Activated CD4-positive, alpha-beta T cell treated with anti-CD3 and anti-CD28 coated beads, Interleukin-2, Interleukin-4, amounts not matched to agents 100 ng/mL and 50 ng/mL, durations not matched to agents 16 hours and 8 hours (primary cell): Measurements from ENCODE around the gene PPIF.

Source experiments
- DNase-seq: peaks from one replicate; pipeline ENCODE4 v3.0.0-alpha.2; 2020; ENCODE audit warnings: low spot score

PPIF gene

GRCh38 chr10:79347226-79347893, at the start of gene PPIF:
Gene PPIF (plus strand): TSS chr10:79347469. CDS start chr10:79347549, 80 bp downstream.
- DNase-seq, result peak; percentile 96

- peak; percentile 44 for DNase-seq
These were observed 48.6 kb upstream of the PPIF start for GRCh38 chr10:79298403-79299244.

- DNase-seq, result no peak
These were observed 47.6 kb upstream of the PPIF start for GRCh38 chr10:79299397-79300241.

GRCh38 chr10:79300711-79301110, 46.6 kb upstream of the PPIF start:
- DNase-seq, result no peak

- no peak for DNase-seq
These were observed 45.3 kb upstream of the PPIF start for GRCh38 chr10:79301754-79302530.

- no peak for DNase-seq
These were observed 43.4 kb upstream of the PPIF start for GRCh38 chr10:79303631-79304478.

- DNase-seq, result no peak
These were observed 42.7 kb upstream of the PPIF start for GRCh38 chr10:79304479-79305087.

GRCh38 chr10:79305515-79305914, 41.8 kb upstream of the PPIF start:
- no peak for DNase-seq

GRCh38 chr10:79305988-79306387, 41.3 kb upstream of the PPIF start:
- no peak for DNase-seq

- DNase-seq, result no peak
These were observed 40.5 kb upstream of the PPIF start for GRCh38 chr10:79306644-79307220.

- DNase-seq, result no peak
These were observed 39.3 kb upstream of the PPIF start for GRCh38 chr10:79308016-79308415.

- no peak for DNase-seq
These were observed 38.2 kb upstream of the PPIF start for GRCh38 chr10:79308969-79309665.

GRCh38 chr10:79310200-79310865, 36.9 kb upstream of the PPIF start:
- DNase-seq, result no peak

- no peak for DNase-seq
These were observed 36.2 kb upstream of the PPIF start for GRCh38 chr10:79310911-79311573.

- no peak for DNase-seq
These were observed 35.5 kb upstream of the PPIF start for GRCh38 chr10:79311581-79312407.

- DNase-seq, result no peak
These were observed 34.6 kb upstream of the PPIF start for GRCh38 chr10:79312601-79313187.

GRCh38 chr10:79313320-79313719, 33.9 kb upstream of the PPIF start:
- no peak for DNase-seq
